HT-29 (cell line): Measurements from ENCODE around the gene MAJIN. TPM values are rescaled to one million over a fixed set of nuclear protein-coding genes. Genes with fewer than 3 reads are reported as not detected.
A peak's percentile ranks its signal among the peaks of the same experiment; 100 is the strongest.
"Not testable (repeated sequence)": the region's sequence is repeated elsewhere in the genome, so short reads cannot be mapped to it uniquely, and the experiment has no call there.

ENCODE experiments used
- DNase-seq: peaks from one replicate; pipeline ENCODE4 v3.0.0-alpha.2; 2015; ENCODE audit warnings: low spot score
- total RNA-seq: library from RNA; depleted of rRNA; stranded (reverse); fragments of >200 nt; shearing (Covaris generic); gene quantifications from 2 replicates; pipeline ENCODE4 v1.2.3, GENCODE V29; 2014; rRNA removed

Gene MAJIN
- not detected in 2 replicates for total RNA-seq

GRCh38 chr11:64971421-64972233 is at the start of gene MAJIN:
MAJIN (minus strand) TSS chr11:64972108; CDS start chr11:64959405, 12,703 bp downstream.
- no peak for DNase-seq

DNA sequence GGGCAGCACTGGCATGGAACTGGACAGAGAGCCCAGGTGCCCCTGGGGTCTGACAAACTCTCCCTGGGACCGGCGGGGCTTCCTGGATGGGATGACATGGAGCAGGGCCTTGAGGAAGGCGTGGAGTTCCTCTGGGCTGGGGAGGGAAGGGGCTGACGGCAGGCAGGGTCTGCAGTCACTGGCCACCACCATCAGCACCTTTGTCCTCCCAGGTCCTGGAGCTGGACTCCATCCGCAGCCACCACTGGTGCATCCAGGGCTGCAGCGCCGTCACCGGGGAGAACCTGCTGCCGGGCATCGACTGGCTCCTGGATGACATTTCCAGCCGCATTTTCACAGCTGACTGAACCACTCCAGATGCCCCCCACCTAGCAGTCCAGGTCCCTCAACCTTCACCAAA is 49.6 kb upstream of the MAJIN start:
- no peak for DNase-seq

DNA sequence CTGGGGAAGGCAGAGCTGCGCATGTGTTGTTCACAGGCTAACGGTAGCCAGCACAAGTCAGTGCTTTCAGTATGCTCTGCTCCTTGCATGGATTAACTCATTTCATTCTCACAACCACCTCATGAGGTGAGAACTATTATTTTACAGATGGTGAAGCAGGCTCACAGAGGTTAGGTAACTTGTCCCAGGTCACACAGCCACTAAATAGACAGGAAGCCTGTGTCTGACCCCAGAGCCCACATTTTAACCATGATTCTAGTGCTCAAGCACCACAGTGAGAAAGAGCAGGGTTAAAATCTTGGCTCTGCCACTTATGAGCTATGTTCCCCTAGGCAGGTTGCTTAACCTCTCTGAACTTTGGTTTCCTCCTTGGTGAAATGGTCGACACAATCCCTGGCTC is 49.1 kb upstream of the MAJIN start:
- DNase-seq = no peak

DNA sequence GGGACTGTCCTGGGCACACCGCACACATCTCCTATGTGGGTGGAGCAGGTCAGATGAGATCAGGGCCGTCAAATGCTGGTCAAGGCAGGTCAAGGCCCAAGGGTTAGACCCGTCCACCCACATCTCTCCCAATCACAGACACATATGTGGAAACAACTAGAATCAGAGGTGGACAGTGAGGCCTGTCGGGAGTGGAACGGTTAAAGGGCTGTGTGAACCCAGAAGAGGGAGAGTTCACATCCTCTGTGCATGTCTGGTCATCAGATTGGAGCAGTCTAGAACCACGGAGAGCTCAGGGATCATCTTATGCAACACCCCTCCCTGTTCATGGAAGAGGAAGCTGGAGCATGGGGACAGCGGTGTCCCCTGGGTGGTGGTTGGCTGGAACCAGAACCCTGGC is 47.9 kb upstream of the MAJIN start:
- no peak for DNase-seq

GRCh38 chr11:65017937-65018336 is 46.0 kb upstream of the MAJIN start:
- DNase-seq = no peak

- no peak for DNase-seq
Measured at GRCh38 chr11:65016705-65017104, 44.8 kb upstream of the MAJIN start.

DNA sequence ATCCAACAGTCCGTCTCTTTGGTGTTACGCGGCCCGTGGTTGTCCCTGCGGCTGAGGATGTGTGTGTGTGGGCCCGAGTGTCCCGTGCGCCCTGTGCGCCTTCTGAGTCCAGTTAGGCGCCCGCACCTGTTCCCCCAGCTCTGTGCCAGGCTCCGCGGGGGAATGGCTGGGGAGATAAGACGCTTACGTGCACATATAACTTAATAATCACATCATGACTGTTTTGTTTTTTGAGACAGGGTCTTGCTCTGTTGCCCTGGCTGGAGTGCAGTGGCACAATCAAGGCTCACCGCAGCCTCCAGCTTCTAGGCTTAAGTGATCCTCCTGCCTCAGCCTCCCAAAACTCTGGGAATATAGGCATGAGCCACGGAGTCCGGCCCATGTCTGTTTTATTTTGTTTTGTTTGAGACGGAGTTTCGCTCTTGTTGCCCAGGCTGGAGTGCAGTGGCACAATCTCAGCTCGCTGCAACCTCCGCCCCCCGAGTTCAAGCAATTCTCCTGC is 42.9 kb upstream of the MAJIN start:
- no peak for DNase-seq

- DNase-seq = peak; percentile 91
Measured at GRCh38 chr11:65013888-65014725, 42.2 kb upstream of the MAJIN start, which contains the start of gene ARL2. ARL2 (plus strand) TSS chr11:65014160; CDS start chr11:65014208, 48 bp downstream.

DNA sequence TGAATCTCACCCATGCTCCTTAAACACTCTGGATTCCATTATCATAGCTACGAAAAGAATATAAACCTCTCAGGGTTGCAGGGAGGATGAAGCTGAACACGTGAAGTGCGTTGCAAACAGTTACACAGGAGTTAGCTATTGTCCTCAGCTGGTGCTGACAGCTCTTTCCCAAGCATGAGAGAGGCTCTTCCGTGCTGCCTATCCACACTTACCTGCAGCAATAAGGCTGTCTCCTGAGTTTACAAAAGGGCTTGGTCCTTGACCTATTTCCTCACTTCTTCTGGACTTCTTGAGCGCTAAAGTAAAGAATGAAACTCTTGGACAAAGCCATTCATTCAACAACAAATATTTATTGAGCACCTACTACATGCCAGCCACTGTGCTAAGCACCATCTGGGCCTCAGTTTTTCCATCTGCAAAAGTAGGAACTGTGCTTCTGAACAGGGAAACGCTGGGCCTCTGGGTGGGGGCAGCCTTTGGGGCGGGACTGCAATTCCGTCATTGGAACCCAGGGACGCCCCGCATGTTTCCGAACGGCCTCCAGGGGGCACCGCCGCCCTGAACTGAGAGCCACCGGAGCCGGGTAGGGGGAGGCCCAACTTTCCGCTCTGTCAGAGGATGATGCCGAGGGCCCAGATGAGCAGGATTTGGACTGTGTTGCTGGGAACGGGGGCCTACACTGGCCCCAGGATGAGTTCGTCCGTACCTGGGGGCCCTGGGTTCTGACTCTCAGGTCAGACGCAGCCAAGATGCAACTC is 41.4 kb upstream of the MAJIN start:
- DNase-seq = peak; percentile 94

DNA sequence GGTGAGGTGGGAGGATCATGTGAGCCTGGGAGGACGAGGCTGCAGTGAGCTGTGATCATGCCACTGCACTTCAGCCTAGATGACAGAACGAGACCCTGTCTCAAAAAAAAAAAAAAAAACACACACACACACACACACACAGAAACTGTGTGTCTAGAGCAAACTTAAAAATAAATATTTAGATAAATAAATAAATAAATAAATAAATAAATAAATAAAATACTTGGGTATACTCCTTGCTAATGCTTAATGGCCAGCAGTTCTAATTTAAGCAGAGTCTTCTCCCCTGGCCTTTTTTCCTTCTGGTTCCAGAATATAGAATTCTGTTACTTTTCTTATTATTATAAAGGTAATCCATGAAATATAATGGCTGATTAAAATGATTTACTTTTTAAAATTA is 37.0 kb upstream of the MAJIN start:
- no peak for DNase-seq

- no peak for DNase-seq
Measured at GRCh38 chr11:65008016-65008415, 36.1 kb upstream of the MAJIN start.

DNA sequence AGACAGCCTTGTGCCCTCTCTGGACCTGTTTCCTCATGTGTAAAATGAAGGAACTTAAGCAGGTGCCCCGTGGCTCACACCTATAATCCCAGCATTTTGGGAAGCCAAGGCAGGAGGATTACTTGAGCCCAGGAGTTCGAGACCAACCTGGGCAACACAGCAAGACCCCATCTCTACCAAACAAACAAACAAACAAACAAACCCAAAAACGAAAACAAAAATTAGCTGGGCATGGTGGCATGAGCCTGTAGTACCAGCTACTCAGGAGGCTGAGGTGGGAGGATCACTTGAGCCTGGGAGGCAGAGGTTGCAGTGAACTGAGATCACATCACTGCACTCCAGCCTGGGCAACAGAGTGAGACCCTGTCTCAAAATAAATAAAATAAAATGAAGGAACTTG is 32.1 kb upstream of the MAJIN start:
- DNase-seq = not testable (repeated sequence)

- DNase-seq = no peak
Measured at GRCh38 chr11:65003282-65003681, 31.4 kb upstream of the MAJIN start.

DNA sequence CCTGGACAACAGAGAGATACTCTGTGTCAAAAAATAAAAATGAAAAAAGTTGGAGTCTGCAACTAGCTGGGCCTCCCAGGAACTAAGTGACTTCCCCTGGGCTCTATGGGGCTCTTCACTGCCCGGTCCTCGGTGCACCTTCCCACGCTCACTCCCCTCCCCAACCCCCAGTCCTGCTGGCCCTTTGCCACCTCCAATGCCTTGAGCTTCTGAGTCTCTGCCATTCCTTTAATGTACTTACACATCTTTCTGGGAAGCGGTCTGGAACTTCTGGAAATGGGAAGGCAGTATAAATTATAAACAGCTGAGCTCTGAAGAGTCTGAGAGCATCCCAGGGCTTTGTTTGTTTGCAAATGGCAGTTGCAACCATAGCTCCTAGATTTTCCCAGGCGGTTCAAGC is 30.8 kb upstream of the MAJIN start:
- DNase-seq = no peak

DNA sequence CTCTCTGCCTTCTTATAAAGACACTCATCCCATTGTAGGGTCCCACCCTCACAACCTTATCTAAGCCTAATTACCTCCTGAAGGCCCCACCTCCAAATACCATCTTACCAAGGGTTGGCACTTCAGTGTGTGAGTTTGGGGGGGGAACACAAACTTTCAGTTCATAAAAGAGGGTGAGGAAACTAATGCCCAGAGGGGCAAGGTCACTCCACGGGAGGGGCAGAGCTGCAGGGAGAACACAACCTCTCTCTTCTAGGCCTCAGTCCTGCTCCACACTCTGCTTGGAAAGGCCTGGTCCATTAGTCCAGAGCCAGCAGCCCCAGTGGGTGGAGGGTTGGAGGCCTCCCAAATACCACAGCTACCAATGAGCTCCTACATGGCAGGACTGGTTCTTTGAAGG is 27.6 kb upstream of the MAJIN start:
- DNase-seq = no peak

- DNase-seq = peak; percentile 68
Measured at GRCh38 chr11:64998690-64999431, 27.0 kb upstream of the MAJIN start.

DNA sequence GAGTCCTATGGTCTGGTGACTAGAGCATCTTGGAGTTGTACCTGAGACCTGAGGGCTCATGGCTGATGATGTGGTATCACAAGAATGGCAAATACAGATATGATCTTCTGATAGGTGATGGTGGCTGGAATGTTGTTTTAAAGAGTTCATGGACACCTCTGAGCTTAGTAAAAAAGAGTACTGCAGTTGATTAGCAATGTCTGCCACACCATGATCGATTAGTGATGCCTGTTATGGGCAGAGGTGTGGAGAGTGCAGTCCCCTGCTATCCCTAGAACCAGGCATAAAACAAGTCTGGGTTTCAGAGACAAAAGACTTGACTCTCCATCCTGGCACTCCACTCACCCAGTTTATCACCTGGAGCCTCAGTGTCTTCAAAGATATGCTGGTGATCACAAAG is 26.2 kb upstream of the MAJIN start:
- peak; percentile 38 for DNase-seq

DNA sequence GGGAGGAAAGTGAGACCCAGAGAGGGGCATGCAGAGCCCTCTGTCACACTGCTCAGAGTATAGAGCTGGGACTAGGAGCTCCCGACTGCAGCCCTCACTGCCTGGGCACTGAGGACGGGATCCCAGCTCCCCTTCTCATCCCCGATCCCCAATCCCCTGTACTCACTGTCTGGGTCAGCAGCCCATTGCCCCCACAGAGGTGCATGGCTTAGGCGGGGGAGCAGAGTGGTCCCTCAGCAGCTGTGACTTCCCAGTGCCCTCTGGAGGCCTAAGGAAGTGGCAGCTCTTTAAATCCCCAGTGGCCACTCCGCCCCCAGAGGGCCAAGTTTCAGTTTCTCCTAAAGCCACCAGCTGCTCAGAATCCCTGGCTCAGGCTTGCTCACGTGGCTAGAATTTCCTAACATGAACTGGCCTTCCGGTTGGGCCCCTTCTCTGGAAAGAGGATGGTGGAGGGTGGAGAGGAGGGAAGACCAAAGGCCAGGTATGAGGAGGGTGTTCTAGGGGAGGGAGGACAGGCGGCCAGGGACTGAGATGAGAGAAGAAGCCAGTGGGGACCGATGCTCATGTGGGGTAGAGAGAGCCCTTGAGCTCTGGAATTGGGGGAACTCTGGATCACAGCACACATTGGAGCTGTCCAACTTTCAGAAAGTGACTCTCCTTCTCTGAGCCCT is 24.9 kb upstream of the MAJIN start, which contains the start of gene BATF2:
Gene BATF2, minus strand, starts transcription at position 262 of the 671 bp plus-strand sequence. Its CDS starts 57 bp downstream, at position 205.
- peak; percentile 80 for DNase-seq

DNA sequence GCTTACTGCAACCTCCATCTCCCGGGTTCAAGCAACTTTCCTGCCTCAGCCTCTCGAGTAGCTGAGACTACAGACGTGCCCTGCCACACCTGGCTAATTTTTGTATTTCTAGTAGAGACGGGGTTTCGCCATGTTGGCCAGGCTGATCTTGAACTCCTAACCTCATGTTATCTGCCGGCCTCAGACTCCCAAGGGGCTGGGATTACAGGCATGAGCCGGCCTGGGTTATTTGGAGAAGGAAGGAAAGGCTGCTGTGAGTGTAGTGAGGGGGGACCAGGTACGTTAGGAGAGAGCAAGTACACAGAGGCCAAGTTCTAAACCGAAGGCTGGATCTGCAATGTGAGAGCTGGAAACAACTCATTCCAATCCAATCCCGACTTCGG is 24.4 kb upstream of the MAJIN start:
- DNase-seq = no peak

DNA sequence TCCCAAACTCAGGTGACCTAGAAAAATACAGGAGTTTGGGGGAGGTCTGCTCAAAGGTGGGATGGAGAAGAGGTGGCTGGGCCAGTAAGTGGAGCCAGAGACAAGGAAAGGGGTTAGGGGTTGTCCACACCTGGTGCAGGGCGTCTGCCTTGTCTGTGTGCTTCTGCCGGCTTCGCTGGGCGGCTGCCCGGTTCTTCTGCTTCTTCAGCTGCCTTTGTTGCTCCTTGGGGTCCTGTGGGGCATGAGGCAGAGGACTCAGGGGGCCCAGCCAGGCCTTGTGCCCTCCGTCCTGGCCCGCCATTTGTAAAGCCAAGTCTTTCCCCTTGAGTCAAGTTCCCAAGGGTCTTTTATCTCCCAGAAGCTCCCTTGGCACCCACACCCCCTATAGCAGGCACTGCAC is 22.4 kb upstream of the MAJIN start:
- DNase-seq = no peak
